Right atrium auricular region (tissue), 2 donors: Measurements from ENCODE around the gene SUCLG2. TPM values are rescaled to one million over a fixed set of nuclear protein-coding genes. Genes with fewer than 3 reads are reported as not detected.

Source experiments
- DNase-seq: peaks from one replicate; pipeline ENCODE4 v3.0.0-alpha.2; 2019; ENCODE audit warnings: low spot score
- H3K27ac ChIP-seq, 2 donors: fragments of 200-600 bp; sonication (generic); 1 replicate in 1 of 2; 2 replicates in 1 of 2; pipeline ENCODE4 v1.5.1; 2016 to 2019
- H3K27me3 ChIP-seq, 2 donors: fragments of 200-600 bp; sonication (generic); one replicate each; pipeline versions ENCODE4 v1.5.1 to v1.6.0; 2017 to 2019
- H3K36me3 ChIP-seq: fragments of 200-600 bp; sonication (generic); one replicate; pipeline ENCODE4 v1.5.1; 2016
- H3K4me1 ChIP-seq, 2 donors: fragments of 200-600 bp; sonication (generic); one replicate each; pipeline versions ENCODE4 v1.5.1 to v1.6.0; 2017 to 2019
- H3K4me3 ChIP-seq, 2 donors: fragments of 200-600 bp; sonication (generic); 1 replicate in 1 of 2; 2 replicates in 1 of 2; pipeline ENCODE4 v1.5.1; 2017 to 2019; ENCODE audit warnings: mild to moderate bottlenecking in 1 of 2, moderate library complexity in 1 of 2
- H3K9me3 ChIP-seq, 2 donors: fragments of 200-600 bp; sonication (generic); one replicate each; pipeline ENCODE4 v1.5.1; 2019
- CTCF ChIP-seq, 2 donors: fragments of 200-600 bp; sonication (generic); IDR thresholded peaks; one replicate each; pipeline ENCODE4 v1.5.1; 2019; ENCODE audit warnings: antibody characterized with exemption in 2 of 2
- total RNA-seq, 2 donors: library from RNA; depleted of rRNA; stranded (reverse); fragments of >200 nt; gene quantifications; one replicate each; pipeline ENCODE4 v1.1.0, GENCODE V29; 2016

Gene SUCLG2
- total RNA-seq, 2 donors from 2014 or later, result 39.0 to 81.5 TPM

- Histone ChIP-seq H3K27me3 (no peaks in the 10 kb centered on the region), H3K4me1 (no peaks in the 10 kb centered on the region), H3K9me3 (no peaks in the 10 kb centered on the region), H3K27ac (no peak overlapping the region), H3K4me3 (no peak overlapping the region), H3K36me3 (peaks cover 7% of the 10 kb centered on the region)
- no peak for TF ChIP-seq CTCF (IDR thresholded peaks at IDR 0.05)
- DNase-seq, result no peak
These were observed 249.2 kb downstream of the SUCLG2 start for GRCh38 chr3:67405193-67405592.

DNA sequence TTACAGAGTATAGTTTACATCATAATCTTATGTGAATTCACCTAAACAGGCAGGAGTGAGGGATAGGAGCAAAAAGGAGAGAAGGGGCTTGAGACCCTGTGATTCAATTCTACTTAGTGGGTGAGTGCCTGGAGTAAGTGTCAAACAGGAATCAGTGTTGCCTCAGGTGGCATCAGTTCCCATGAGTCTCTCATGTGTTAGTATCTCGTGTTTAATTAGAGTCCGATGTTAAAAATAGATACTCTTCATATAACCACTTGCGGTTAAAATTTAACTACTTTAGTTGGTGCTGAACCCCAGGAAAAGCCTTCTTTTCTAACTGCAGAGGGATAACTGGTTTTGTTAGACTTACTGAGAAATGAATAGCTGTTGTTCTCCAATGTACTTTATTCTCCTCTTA lies 251.5 kb downstream of the SUCLG2 start:
- Histone ChIP-seq H3K27ac (no peak overlapping the region), H3K27me3 (no peaks in the 10 kb centered on the region), H3K9me3 (no peaks in the 10 kb centered on the region), H3K4me1 (no peaks in the 10 kb centered on the region), H3K4me3 (no peak overlapping the region), H3K36me3 (peaks cover 13% of the 10 kb centered on the region)
- TF ChIP-seq CTCF (IDR thresholded peaks at IDR 0.05), result no peak
- no peak for DNase-seq

DNA sequence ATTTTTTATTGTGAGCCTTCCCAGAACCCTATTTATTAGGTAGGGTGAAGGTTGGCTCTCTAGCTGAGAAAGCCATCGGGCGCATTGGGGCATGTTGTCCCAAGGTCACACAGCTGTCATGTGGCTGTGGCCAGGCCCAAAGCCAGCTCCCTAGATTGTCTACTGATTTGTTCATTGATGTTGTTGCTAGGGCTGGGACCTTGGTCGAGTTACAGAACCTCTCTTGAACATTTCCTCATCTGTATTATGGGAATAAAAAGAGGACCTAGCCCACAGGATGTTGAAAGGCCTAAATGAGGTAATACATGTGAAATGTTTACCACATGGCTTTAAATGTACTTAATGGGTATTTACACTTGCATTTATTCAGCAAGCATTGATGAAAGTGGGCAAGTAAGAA lies 252.5 kb downstream of the SUCLG2 start:
- Histone ChIP-seq H3K36me3 (peaks cover 13% of the 10 kb centered on the region), H3K27me3 (no peaks in the 10 kb centered on the region), H3K27ac (no peak overlapping the region), H3K9me3 (no peaks in the 10 kb centered on the region), H3K4me1 (no peaks in the 10 kb centered on the region), H3K4me3 (no peak overlapping the region)
- no peak for DNase-seq
- no peak for TF ChIP-seq CTCF (IDR thresholded peaks at IDR 0.05)

GRCh38 chr3:67400476-67400875 lies 253.9 kb downstream of the SUCLG2 start:
- no peak for DNase-seq

GRCh38 chr3:67389176-67389575 lies 265.2 kb downstream of the SUCLG2 start:
- Histone ChIP-seq H3K9me3 (no peaks in the 10 kb centered on the region), H3K4me3 (no peak overlapping the region), H3K4me1 (peaks cover 0 to 8% of the 10 kb centered on the region in 2 donors), H3K27ac (no peak overlapping the region), H3K36me3 (no peaks in the 10 kb centered on the region), H3K27me3 (no peaks in the 10 kb centered on the region)
- TF ChIP-seq CTCF (IDR thresholded peaks at IDR 0.05), result no peak
- no peak for DNase-seq

More at GRCh38 chr3:67400476-67400875, 253.9 kb downstream of the SUCLG2 start:
- Histone ChIP-seq H3K27me3 (no peaks in the 10 kb centered on the region), H3K9me3 (no peaks in the 10 kb centered on the region), H3K36me3 (peaks cover 13% of the 10 kb centered on the region), H3K27ac (no peak overlapping the region), H3K4me3 (no peak overlapping the region), H3K4me1 (no peaks in the 10 kb centered on the region)
- TF ChIP-seq CTCF (IDR thresholded peaks at IDR 0.05), result no peak

DNA sequence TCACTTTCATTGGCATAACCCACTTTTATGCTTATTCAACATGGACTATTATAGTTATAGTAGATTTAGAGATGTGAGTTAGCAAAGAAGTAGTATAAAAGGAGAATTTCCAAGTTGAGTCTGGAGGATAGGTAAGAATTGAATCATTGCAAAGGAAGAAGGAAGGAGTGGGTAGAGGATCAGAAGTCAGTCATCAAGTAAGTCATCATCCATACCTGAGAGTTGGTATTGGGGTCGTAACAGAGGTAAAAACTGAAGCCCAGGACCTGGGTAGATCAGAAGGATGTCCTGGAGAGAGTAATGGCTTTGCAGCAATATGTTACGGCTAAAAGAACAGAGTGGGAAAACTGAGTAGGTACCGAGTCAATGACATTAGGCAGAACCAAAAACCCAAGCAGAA lies 265.7 kb downstream of the SUCLG2 start:
- H3K27me3 ChIP-seq, result no peaks in the 10 kb centered on the region
- H3K27ac ChIP-seq, result no peak overlapping the region
- H3K9me3 ChIP-seq, result no peaks in the 10 kb centered on the region
- H3K36me3 ChIP-seq, result no peaks in the 10 kb centered on the region
- no peak for DNase-seq
- H3K4me3 ChIP-seq, result no peak overlapping the region
- H3K4me1 ChIP-seq, result peaks cover 0 to 13% of the 10 kb centered on the region in 2 donors
- no peak for TF ChIP-seq CTCF (IDR thresholded peaks at IDR 0.05)
